Mononuclear cell (primary cell): ENCODE results near the gene ZNF460. TPM values are rescaled to one million over a fixed set of nuclear protein-coding genes. Genes with fewer than 3 reads are reported as not detected.
A peak's percentile ranks its signal among the peaks of the same experiment; 100 is the strongest.
"Not testable (repeated sequence)": the region's sequence is repeated elsewhere in the genome, so short reads cannot be mapped to it uniquely, and the experiment has no call there.

Experiments used
- H3K27me3 ChIP-seq: 2 replicates; pipeline ENCODE4 v1.6.0; 2011; ENCODE audit warnings: low read length, control low read depth; ENCODE audit not compliant: insufficient read depth
- H3K4me1 ChIP-seq: 2 replicates; pipeline ENCODE4 v1.5.1; 2011; ENCODE audit warnings: mild to moderate bottlenecking, low read length, control low read depth; ENCODE audit not compliant: insufficient read depth
- H3K4me3 ChIP-seq: 2 replicates; pipeline ENCODE4 v1.5.1; 2011; ENCODE audit warnings: mild to moderate bottlenecking, low read length, moderate library complexity
- H3K9me3 ChIP-seq: 2 replicates; pipeline ENCODE4 v1.5.1; 2011; ENCODE audit warnings: low read depth, mild to moderate bottlenecking, control low read depth, low read length
- total RNA-seq: library from RNA; depleted of rRNA; stranded (reverse); fragments of >200 nt; gene quantifications from one replicate; pipeline ENCODE4 v1.2.3, GENCODE V29; 2012

The ZNF460 gene
- total RNA-seq, 1 donor = 90.5 TPM

DNA sequence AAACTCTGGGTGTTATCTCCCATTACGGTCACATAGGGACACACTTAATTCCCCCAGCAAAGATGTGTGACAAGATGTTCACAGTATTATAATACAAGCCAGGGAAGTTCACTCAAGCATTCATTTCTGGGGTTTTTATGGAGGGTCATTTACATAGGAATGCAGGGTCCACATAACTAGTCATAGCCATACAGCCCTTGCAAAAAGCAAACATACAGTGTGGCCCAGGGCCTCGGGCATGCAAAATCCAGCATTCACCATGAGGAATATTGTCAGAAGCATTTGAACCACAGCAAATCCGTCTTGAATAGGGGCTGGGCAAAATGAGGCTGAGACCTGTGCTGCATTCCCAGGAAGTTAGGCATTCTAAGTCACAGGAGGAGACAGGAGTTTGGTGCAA lies 13.0 kb upstream of the ZNF460 start:
- Histone ChIP-seq H3K4me1 (no peaks in the 10 kb centered on the region), H3K4me3 (no peak overlapping the region), H3K9me3 (no peaks in the 10 kb centered on the region), H3K27me3 (no peaks in the 10 kb centered on the region)

- H3K9me3 ChIP-seq = no peaks in the 10 kb centered on the region
- no peaks in the 10 kb centered on the region for H3K27me3 ChIP-seq
- H3K4me3 ChIP-seq = no peak overlapping the region
- no peaks in the 10 kb centered on the region for H3K4me1 ChIP-seq
Measured at GRCh38 chr19:57269515-57270250, 10.6 kb upstream of the ZNF460 start.

- no peaks in the 10 kb centered on the region for H3K4me1 ChIP-seq
- no peaks in the 10 kb centered on the region for H3K27me3 ChIP-seq
- no peak overlapping the region for H3K4me3 ChIP-seq
- no peaks in the 10 kb centered on the region for H3K9me3 ChIP-seq
Measured at GRCh38 chr19:57271280-57271679, 9.0 kb upstream of the ZNF460 start.

GRCh38 chr19:57273014-57273413 lies 7.3 kb upstream of the ZNF460 start:
- Histone ChIP-seq H3K9me3 (no peaks in the 10 kb centered on the region), H3K4me3 (no peak overlapping the region), H3K27me3 (no peaks in the 10 kb centered on the region), H3K4me1 (no peaks in the 10 kb centered on the region)

DNA sequence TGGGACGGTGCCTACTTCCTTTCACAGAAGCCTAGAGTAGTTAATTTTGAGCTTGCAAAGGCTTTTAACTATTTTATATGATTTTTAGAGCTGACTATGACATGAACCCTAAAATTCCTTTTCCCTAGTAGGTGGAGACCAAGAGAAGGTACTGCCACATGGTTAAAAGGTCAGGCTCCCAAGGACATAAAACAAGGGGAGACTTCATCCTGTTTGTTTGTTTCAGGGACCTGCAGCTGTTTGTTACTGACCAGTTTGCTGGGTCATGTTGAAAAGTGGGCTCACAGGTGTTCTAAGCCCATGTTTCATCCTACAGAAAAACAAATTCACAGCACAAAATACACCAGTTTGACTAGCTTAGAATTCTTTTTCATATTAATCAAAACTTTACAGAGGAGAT lies 3.9 kb upstream of the ZNF460 start:
- Histone ChIP-seq H3K27me3 (no peaks in the 10 kb centered on the region), H3K4me1 (peaks cover 13% of the 10 kb centered on the region), H3K4me3 (no peak overlapping the region), H3K9me3 (no peaks in the 10 kb centered on the region)

- peaks cover 29% of the 10 kb centered on the region for H3K4me1 ChIP-seq
- H3K27me3 ChIP-seq, H3K4me3 ChIP-seq, H3K9me3 ChIP-seq: not testable (repeated sequence)
Measured at GRCh38 chr19:57278481-57278880, 1.8 kb upstream of the ZNF460 start.

DNA sequence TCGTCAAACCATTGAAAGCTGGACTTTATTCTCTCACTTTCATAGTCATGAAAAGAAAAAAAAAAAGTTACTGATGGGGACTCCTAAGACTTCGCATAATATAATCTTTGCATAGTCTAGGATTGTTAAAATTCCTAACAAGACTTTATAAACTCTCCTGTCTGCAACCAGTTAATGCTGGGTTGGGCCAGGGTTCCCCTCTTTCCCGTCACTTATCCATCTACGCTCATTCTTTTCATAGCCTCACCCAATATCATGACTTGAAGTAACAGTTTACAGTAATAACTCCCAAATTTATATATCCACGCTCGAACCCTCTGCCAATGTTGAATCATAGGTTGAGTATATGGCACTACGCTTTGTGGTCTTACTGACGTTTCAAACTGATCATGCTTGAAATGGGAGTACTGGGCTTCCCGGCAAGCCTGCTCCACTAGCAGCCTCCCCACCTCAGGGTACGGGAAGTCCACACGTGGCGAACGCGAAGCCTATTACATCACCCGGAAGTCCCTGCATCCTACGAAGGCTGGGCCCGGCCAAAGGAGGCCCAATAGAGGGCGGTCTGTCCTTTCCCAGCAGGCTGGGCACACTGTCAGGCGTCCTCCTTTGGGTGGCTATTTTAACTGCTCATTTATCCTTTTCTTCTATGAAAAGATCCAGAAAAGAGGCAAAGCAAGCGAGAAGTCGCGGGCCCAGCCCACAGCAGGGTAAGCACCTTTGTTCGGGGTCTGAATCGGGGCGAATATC lies 694 bp upstream of the ZNF460 start:
- Histone ChIP-seq H3K4me1 (peaks cover 29% of the 10 kb centered on the region), H3K9me3 (no peaks in the 10 kb centered on the region), H3K27me3 (no peaks in the 10 kb centered on the region), H3K4me3 (peak overlapping the region; percentile 69)

DNA sequence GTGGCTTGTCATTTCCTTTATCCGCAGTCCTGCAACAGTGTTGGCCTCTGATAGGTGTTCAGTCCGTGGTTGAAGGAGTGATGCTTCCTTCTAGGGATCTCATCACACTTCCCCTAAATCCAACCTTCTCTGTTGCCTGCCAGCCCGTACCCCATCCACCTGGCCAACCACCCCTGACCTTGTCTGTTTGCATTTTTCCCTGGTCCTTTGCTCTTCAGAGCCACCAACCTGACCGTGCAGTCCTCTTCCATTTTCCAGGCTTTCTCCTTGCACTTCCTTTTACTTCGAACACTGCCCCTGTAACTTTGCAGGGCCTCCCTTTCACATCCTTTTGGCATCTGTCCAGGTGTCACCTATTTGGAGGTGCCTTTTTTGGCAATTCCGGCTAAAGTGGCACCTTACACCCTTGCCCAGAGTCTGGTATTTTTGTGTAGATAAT lies 696 bp downstream of the ZNF460 start:
- Histone ChIP-seq H3K9me3 (no peaks in the 10 kb centered on the region), H3K27me3 (no peaks in the 10 kb centered on the region), H3K4me1 (peaks cover 29% of the 10 kb centered on the region), H3K4me3 (peak overlapping the region; percentile 69)

DNA sequence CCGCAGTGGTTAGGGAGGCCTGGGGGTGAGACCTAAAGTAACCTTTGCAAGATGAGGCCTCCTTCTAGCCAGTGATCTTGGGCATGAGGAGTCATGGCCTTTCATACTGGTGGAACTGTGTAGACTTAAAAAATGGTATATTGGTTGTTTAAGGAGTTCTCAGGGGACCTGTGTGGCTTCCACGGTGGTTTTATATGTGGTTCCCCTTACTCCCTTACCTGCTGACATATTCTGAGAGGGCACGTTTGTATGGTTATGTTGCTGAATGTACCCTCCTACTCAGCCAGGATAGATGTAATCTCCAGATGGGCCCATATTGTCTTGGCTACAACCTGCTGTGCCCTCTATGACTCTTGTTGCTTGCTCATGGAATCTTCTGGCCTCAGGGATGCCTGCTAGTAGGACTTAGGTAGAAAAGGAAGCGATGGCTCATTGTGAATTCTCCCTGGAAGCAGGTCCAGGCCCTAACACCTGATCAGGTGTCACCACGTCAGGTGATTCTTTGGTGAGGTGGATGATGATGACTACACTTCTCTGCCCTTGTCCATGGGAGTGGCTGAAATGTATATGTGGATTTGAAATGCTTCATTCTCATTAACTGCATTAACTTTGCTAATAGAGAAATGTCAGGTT lies 1.8 kb downstream of the ZNF460 start:
- Histone ChIP-seq H3K4me1 (peaks cover 29% of the 10 kb centered on the region), H3K9me3 (no peaks in the 10 kb centered on the region), H3K27me3 (no peaks in the 10 kb centered on the region), H3K4me3 (no peak overlapping the region)

GRCh38 chr19:57288373-57288772 lies 8.1 kb downstream of the ZNF460 start:
- H3K4me1 ChIP-seq = no peaks in the 10 kb centered on the region
- H3K9me3 ChIP-seq = peaks cover 30% of the 10 kb centered on the region
- no peaks in the 10 kb centered on the region for H3K27me3 ChIP-seq

DNA sequence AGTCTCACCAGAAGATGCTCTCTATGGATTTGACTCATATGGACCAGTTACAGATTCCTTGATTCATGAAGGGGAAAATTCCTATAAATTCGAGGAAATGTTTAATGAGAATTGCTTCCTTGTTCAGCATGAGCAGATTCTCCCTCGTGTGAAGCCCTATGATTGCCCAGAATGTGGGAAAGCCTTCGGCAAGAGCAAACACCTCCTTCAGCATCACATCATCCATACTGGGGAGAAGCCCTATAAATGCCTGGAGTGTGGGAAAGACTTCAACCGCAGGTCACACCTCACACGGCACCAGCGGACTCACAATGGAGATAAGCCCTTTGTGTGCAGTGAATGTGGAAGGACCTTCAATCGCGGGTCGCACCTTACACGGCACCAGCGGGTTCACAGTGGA lies 10.7 kb downstream of the ZNF460 start:
- peaks cover 38% of the 10 kb centered on the region for H3K9me3 ChIP-seq
- H3K4me3 ChIP-seq = no peak overlapping the region
- H3K27me3 ChIP-seq = no peaks in the 10 kb centered on the region
- no peaks in the 10 kb centered on the region for H3K4me1 ChIP-seq

More at GRCh38 chr19:57288373-57288772, 8.1 kb downstream of the ZNF460 start:
- H3K4me3 ChIP-seq = no peak overlapping the region

DNA sequence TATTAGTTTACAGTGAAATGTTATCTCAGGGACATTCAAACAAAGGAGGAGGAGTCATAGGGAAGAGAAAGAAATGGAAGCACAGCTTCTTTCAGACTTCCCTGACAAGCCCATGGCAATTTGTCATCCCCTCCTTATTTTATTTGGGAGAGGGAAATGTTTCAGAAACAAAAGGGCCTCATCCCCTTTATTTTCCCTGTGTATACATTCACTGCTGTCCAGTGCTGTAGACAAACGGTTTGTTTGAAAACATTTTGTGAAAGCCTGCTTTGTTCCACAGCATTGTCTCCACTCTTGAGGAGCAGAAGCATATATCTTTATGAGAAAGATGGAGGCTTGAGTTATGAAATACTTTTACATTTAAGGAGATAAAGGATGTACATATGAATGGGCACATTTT lies 12.3 kb downstream of the ZNF460 start:
- Histone ChIP-seq H3K4me1 (no peaks in the 10 kb centered on the region), H3K4me3 (no peak overlapping the region), H3K9me3 (peaks cover 38% of the 10 kb centered on the region), H3K27me3 (no peaks in the 10 kb centered on the region)

DNA sequence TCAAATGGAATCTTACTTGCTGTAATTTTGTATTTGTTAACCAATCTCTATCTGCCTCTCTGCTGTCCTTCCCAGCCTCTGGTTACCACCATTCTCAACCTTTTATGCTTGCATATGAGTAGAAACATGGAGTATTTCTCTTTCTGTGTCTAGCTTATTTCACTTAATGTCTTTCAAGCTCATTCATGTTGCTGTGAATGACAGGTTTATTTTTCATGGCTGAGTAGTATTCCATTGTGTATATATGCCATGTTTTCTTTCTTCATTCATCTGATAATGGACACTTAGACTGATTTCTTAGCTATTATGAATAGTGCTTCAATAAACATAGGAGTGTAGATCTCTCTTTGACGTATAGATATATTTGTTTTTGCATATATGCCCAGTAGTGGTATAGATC lies 13.4 kb downstream of the ZNF460 start:
- Histone ChIP-seq H3K4me1 (no peaks in the 10 kb centered on the region), H3K27me3 (no peaks in the 10 kb centered on the region), H3K4me3 (no peak overlapping the region), H3K9me3 (peaks cover 38% of the 10 kb centered on the region)

- no peaks in the 10 kb centered on the region for H3K4me1 ChIP-seq
- H3K27me3 ChIP-seq = no peaks in the 10 kb centered on the region
- H3K4me3 ChIP-seq = no peak overlapping the region
- H3K9me3 ChIP-seq = no peaks in the 10 kb centered on the region
Measured at GRCh38 chr19:57302020-57302465, 21.8 kb downstream of the ZNF460 start.

DNA sequence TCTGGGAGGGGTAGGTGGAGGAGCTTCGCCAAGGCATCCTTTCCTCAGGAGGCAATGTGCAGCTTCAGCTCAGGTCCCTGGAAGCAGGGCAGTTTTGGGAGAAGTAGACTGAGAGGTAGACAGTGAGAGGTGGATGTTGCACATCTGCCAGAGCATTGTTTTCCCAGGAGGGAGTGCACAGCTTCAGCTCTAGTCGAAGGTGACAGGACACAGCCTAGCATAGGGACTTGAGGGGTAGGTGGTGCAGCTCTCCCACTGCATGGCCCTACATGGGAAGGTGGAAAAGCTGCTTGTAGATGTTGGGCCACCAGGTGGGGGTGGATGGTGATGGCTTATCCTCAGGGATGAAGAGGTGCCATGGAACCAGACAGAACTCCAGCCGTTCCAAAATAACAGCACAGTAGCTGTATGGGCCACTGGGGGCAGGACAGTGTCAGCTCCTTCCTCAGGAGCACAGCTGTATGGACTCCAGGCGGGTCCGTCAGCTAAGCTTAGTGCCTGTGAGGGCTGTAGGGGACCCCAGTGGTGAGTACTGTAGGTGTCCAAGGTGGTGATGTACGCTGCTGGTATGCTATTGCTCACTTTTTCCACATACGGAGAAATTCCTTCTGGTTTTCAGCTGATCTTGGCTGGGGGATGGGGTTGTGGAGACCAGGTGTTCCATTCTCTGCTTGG lies 22.6 kb downstream of the ZNF460 start:
- Histone ChIP-seq H3K4me3 (no peak overlapping the region), H3K9me3 (no peaks in the 10 kb centered on the region), H3K4me1 (no peaks in the 10 kb centered on the region), H3K27me3 (no peaks in the 10 kb centered on the region)
